HEK293 (cell line): ENCODE results near the gene NUDT5.
"Not testable (repeated sequence)": the region's sequence is repeated elsewhere in the genome, so short reads cannot be mapped to it uniquely, and the experiment has no call there.

Source experiments
- CTCF ChIA-PET: fragments of 350-600 bp; formaldehyde crosslinking; extraction: SDS; loops from one replicate; lab custom pipeline; 2021; ENCODE audit warnings: antibody characterized with exemption; lab: Yijun Ruan, JAX
- POLR2A ChIA-PET: fragments of 300-600 bp; formaldehyde crosslinking; extraction: SDS; loops from one replicate; lab custom pipeline; 2020; ENCODE audit warnings: antibody characterized with exemption, inconsistent platforms; lab: Yijun Ruan, JAX
- H3K27ac ChIP-seq: fragments of 200-500 bp; sonication (Bioruptor generic); 2 replicates; pipeline ENCODE4 v1.5.1; 2014; ENCODE audit warnings: low read depth, low read length, control low read depth, inconsistent platforms; ENCODE audit errors: extremely low read depth
- H3K36me3 ChIP-seq, 2 experiments: fragments of 200-500 bp in 1 of 2; sonication (Bioruptor generic) in 1 of 2; 1 replicate in 1 of 2; 2 replicates in 1 of 2; pipeline ENCODE4 v1.5.1; 2014 to 2017; ENCODE audit warnings: inconsistent platforms in 2 of 2, low read length in 2 of 2; ENCODE audit not compliant: control insufficient read depth in 2 of 2, insufficient read depth in 1 of 2
- H3K4me1 ChIP-seq: fragments of 200-500 bp; sonication (Bioruptor generic); 2 replicates; pipeline ENCODE4 v1.5.1; 2014; ENCODE audit warnings: mild to moderate bottlenecking, low read length, inconsistent platforms; ENCODE audit not compliant: control insufficient read depth, insufficient read depth
- H3K4me3 ChIP-seq: 2 replicates; pipeline ENCODE4 v1.5.1; 2011; ENCODE audit warnings: low read depth, mild to moderate bottlenecking, control low read depth, low read length, moderate library complexity
- H3K9me3 ChIP-seq: fragments of 200-500 bp; sonication (Bioruptor generic); 2 replicates; pipeline ENCODE4 v1.5.1; 2014; ENCODE audit warnings: low read depth, low read length, inconsistent platforms; ENCODE audit not compliant: control insufficient read depth, insufficient read depth
- HOXC10 ChIP-seq: sonication (generic); formaldehyde crosslinking; IDR thresholded peaks from 2 replicates; pipeline ENCODE4 v1.8.1; 2023; ENCODE audit warnings: mild to moderate bottlenecking, missing genetic modification reagents
- HOXD13 ChIP-seq: sonication (generic); formaldehyde crosslinking; IDR thresholded peaks from 2 replicates; pipeline ENCODE4 v1.8.0; 2022; ENCODE audit warnings: missing genetic modification reagents, borderline replicate concordance
- ZBTB48 ChIP-seq: fragments of 450-650 bp; formaldehyde crosslinking; IDR thresholded peaks from 2 replicates; pipeline ENCODE4 v1.5.1; 2016; ENCODE audit warnings: missing biosample characterization, missing genetic modification characterization
- ZEB2 ChIP-seq: fragments of 450-650 bp; formaldehyde crosslinking; IDR thresholded peaks from 2 replicates; pipeline ENCODE4 v1.5.1; 2016; ENCODE audit warnings: missing biosample characterization, missing genetic modification characterization
- ZNF112 ChIP-seq: fragments of 450-650 bp; formaldehyde crosslinking; IDR thresholded peaks from 2 replicates; pipeline ENCODE4 v1.5.0; 2017; ENCODE audit warnings: missing biosample characterization, missing genetic modification characterization
- ZNF16 ChIP-seq: fragments of 450-650 bp; formaldehyde crosslinking; IDR thresholded peaks from 2 replicates; pipeline ENCODE4 v1.5.1; 2016; ENCODE audit warnings: low read depth, missing biosample characterization, missing genetic modification characterization
- ZNF175 ChIP-seq: fragments of 450-650 bp; formaldehyde crosslinking; IDR thresholded peaks from 2 replicates; pipeline ENCODE4 v1.5.1; 2016; ENCODE audit warnings: missing biosample characterization, missing genetic modification characterization
- ZNF23 ChIP-seq: fragments of 450-650 bp; formaldehyde crosslinking; IDR thresholded peaks from 2 replicates; pipeline ENCODE4 v1.5.1; 2016; ENCODE audit warnings: missing biosample characterization, missing genetic modification characterization, borderline replicate concordance
- ZNF302 ChIP-seq: fragments of 450-650 bp; formaldehyde crosslinking; IDR thresholded peaks from 2 replicates; pipeline ENCODE4 v1.5.1; 2016; ENCODE audit warnings: missing biosample characterization, missing genetic modification characterization, low read depth
- ZNF585B ChIP-seq: fragments of 450-650 bp; formaldehyde crosslinking; IDR thresholded peaks from 2 replicates; pipeline ENCODE4 v1.5.1; 2016; ENCODE audit warnings: missing biosample characterization, missing genetic modification characterization
- ZNF610 ChIP-seq: fragments of 450-650 bp; formaldehyde crosslinking; IDR thresholded peaks from 2 replicates; pipeline ENCODE4 v1.5.1; 2016; ENCODE audit warnings: missing biosample characterization, missing genetic modification characterization, borderline replicate concordance
- ZNF830 ChIP-seq: fragments of 450-650 bp; IDR thresholded peaks from 2 replicates; pipeline ENCODE4 v1.5.0; 2018; ENCODE audit warnings: missing biosample characterization, missing genetic modification characterization, low read depth, mild to moderate bottlenecking, moderate library complexity
- TF ChIP-seq, protein P1 (sequence below): fragments of 450-650 bp; formaldehyde crosslinking; IDR thresholded peaks from 2 replicates; pipeline ENCODE4 v1.5.1; 2016; ENCODE audit warnings: missing biosample characterization, missing genetic modification characterization, low read depth
- TF ChIP-seq, protein P2 (sequence below): fragments of 450-650 bp; IDR thresholded peaks from 2 replicates; pipeline ENCODE4 v1.5.1; 2018; ENCODE audit warnings: missing biosample characterization, mild to moderate bottlenecking, missing genetic modification characterization
- TF ChIP-seq, protein P3 (sequence below): IDR thresholded peaks from 2 replicates; pipeline ENCODE4 v1.6.1; 2011; ENCODE audit warnings: mild to moderate bottlenecking, low read depth, low read length, borderline replicate concordance
- TF ChIP-seq, protein P4 (sequence below): fragments of 450-650 bp; formaldehyde crosslinking; IDR thresholded peaks from 2 replicates; pipeline ENCODE4 v1.5.1; 2017; ENCODE audit warnings: missing biosample characterization, mild to moderate bottlenecking, missing genetic modification characterization, moderate library complexity

NUDT5 gene

DNA sequence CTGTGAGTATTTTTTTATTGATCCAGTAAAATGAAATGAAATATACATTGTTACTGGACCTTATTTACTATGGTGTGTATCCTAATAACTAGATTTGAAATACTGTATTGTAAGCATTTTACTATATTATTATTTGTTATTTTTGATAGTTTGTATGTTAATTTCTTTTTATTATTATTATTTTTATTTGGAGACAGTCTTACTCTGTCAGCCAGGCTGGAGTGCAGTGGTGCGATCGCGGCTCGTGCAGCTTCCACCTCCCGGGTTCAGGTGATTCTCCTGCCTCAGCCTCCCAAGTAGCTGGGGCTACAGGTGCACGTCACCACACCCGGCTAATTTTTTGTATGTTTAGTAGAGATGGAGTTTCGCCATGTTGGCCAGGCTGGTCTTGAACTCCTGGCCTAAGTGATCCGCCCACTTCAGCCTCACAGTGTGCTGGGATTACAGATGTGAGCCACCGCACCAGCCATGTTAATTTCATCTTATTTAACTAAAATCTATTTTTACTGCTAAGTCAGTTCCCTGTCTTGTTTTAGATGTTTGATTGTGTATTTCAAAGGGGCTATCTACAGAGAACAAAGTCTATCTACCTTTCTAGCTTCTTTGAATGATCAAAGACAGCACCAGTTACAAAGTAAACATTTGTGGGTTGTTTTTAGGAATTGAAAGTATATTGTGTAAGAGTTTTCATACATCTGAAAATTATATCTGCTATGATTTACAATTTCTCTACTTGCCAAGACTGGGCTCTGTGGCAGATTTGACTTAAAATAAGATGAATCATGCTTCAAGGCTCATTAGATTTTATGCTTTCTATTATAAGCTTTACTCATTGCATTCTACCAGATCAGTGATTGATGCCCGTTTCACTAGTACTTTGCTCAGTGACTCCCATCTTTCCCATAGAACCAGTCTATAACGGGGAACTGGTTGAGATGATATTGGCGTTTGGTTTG lies 41.9 kb upstream of the NUDT5 start:
- peaks cover 65 to 71% of the 10 kb centered on the region in 2 experiments for H3K36me3 ChIP-seq
- H3K9me3 ChIP-seq, result no peaks in the 10 kb centered on the region

DNA sequence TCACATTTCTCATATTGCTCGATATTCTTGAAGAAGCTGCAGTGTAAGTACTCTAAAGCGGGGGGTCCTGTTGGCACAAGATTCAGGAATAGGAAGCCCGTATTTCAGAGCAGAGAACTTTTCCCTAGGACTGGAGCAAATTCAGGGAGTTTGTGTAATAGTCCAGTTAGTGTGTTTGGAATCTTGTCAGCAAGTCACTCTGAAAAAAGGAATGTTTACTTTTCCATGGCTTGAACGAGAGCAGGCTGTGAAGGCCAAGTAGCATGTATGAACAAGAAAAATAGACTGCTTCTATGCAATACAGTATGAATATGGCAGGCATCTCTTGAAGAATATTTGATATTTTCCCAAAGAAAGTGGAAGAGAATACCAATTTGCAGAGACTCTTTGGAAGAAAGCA lies 40.1 kb upstream of the NUDT5 start:
- Histone ChIP-seq H3K4me3 (no peak overlapping the region), H3K27ac (no peak overlapping the region), H3K9me3 (no peaks in the 10 kb centered on the region), H3K4me1 (no peaks in the 10 kb centered on the region), H3K36me3 (peaks cover 80 to 81% of the 10 kb centered on the region in 2 experiments)
- no peak for TF ChIP-seq HOXD13 (CRISPR knock-in tag)
- TF ChIP-seq, protein P1, sequence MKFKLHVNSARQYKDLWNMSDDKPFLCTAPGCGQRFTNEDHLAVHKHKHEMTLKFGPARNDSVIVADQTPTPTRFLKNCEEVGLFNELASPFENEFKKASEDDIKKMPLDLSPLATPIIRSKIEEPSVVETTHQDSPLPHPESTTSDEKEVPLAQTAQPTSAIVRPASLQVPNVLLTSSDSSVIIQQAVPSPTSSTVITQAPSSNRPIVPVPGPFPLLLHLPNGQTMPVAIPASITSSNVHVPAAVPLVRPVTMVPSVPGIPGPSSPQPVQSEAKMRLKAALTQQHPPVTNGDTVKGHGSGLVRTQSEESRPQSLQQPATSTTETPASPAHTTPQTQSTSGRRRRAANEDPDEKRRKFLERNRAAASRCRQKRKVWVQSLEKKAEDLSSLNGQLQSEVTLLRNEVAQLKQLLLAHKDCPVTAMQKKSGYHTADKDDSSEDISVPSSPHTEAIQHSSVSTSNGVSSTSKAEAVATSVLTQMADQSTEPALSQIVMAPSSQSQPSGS (tag by site-specific recombination), result no peak
- CTCF ChIA-PET, result no interaction called here
- POLR2A ChIA-PET, result no interaction called here

More for the DNA sequence above, 41.9 kb upstream of the NUDT5 start:
- no peak overlapping the region for H3K4me3 ChIP-seq
- POLR2A ChIA-PET, result interaction anchor here (0.6 kb wide), 1 partner anchor 283 kb away, joined by 3 read pairs; no protein-coding TSS in a partner anchor
- no peaks in the 10 kb centered on the region for H3K4me1 ChIP-seq
- CTCF ChIA-PET, result interaction anchor here (0.6 kb wide), 2 partner anchors 33 to 111 kb away, joined by 4 read pairs; no protein-coding TSS in a partner anchor
- no peak for TF ChIP-seq ZNF175 (tag by site-specific recombination)
- no peak overlapping the region for H3K27ac ChIP-seq

DNA sequence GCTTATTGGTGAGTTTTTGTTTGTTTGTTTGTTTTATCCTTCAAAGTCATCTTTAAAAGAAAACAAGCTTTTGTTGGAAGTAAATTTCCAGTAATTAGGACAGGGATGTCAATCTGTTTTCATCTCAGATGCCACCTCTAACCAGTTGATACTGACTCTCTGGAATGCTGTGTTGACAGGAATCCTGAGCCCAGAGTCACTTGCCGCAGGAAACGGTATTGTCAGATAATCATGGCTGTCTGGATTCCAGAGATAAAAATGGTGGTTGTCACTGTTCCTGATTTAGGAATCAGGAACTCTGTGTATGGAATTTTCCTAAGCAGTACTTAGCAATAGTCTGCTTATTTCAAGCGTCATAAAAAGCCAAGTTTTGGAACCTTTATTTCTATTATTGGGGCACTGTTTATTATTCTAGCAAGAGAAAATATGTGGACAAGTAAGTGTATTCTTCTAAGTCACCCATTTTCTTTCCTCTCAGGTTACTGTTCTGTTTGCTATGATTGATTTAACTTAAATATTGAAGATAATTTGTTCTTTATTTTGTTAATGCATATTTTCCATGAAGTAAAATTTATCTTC lies 39.5 kb upstream of the NUDT5 start:
- no peak overlapping the region for H3K4me3 ChIP-seq
- peaks cover 79 to 83% of the 10 kb centered on the region in 2 experiments for H3K36me3 ChIP-seq
- no peaks in the 10 kb centered on the region for H3K9me3 ChIP-seq
- CTCF ChIA-PET, result no interaction called here
- POLR2A ChIA-PET, result no interaction called here
- TF ChIP-seq ZNF23 (tag by site-specific recombination) (no peak), ZNF112 (tag by site-specific recombination) (no peak)
- TF ChIP-seq, protein P2, sequence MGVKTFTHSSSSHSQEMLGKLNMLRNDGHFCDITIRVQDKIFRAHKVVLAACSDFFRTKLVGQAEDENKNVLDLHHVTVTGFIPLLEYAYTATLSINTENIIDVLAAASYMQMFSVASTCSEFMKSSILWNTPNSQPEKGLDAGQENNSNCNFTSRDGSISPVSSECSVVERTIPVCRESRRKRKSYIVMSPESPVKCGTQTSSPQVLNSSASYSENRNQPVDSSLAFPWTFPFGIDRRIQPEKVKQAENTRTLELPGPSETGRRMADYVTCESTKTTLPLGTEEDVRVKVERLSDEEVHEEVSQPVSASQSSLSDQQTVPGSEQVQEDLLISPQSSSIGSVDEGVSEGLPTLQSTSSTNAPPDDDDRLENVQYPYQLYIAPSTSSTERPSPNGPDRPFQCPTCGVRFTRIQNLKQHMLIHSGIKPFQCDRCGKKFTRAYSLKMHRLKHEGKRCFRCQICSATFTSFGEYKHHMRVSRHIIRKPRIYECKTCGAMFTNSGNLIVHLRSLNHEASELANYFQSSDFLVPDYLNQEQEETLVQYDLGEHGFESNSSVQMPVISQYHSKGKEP (tag by site-specific recombination), result no peak
- TF ChIP-seq, all 188 proteins: peak for 0
- Histone ChIP-seq H3K27ac (no peak overlapping the region), H3K4me1 (no peaks in the 10 kb centered on the region)

DNA sequence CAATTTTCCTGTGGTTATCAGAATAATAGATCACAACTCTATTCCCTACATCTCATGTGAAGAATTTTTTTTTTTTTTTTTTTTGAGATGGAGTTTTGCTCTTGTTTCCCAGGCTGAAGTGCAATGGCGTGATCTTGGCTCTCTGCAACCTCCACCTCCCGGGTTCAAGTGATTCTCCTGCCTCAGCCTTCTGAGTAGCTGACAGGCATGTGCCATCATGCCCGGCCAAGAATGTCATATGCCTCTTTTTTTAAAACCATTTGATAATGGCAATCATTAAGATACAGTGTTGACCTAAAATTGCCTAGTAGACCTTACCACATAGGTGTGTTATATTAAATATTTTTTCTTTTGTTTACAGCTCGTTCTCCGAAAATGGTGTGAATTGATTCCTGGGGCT lies 39.0 kb upstream of the NUDT5 start:
- POLR2A ChIA-PET, CTCF ChIA-PET, H3K4me3 ChIP-seq, H3K4me1 ChIP-seq, H3K9me3 ChIP-seq, H3K27ac ChIP-seq: not testable (repeated sequence)
- peaks cover 83 to 85% of the 10 kb centered on the region in 2 experiments for H3K36me3 ChIP-seq

DNA sequence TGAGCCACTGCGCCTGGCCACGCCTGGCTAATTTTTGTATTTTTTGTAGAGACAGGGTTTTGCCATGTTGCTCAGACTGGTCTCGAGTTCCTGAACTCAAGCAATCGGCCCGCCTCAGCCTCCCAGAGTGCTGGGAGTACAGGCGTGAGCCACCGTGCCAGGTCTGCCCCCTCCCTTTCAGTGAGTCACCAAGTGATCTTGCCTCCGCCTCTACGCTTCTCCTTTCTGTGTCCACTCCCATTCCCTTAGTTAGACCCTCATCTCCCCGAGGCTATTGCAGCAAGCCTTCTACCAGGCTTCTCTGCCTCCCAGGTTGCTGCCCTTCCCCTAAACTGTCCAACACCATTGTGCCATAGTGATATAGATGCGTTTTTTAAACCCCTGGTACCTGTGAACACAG lies 33.2 kb upstream of the NUDT5 start:
- no peaks in the 10 kb centered on the region for H3K4me1 ChIP-seq
- CTCF ChIA-PET, result no interaction called here
- POLR2A ChIA-PET, result no interaction called here
- H3K9me3 ChIP-seq, result no peaks in the 10 kb centered on the region
- H3K27ac ChIP-seq, result no peak overlapping the region
- no peak overlapping the region for H3K4me3 ChIP-seq
- H3K36me3 ChIP-seq, result peaks cover 48 to 64% of the 10 kb centered on the region in 2 experiments
- TF ChIP-seq ZNF610 (no peak), ZEB2 (tag by site-specific recombination) (no peak), ZNF830 (tag by site-specific recombination) (no peak), ZNF585B (tag by site-specific recombination) (no peak), ZNF302 (tag by site-specific recombination) (no peak), ZBTB48 (no peak), HOXC10 (CRISPR knock-in tag) (no peak), ZNF16 (tag by site-specific recombination) (no peak)
- TF ChIP-seq, protein P3, sequence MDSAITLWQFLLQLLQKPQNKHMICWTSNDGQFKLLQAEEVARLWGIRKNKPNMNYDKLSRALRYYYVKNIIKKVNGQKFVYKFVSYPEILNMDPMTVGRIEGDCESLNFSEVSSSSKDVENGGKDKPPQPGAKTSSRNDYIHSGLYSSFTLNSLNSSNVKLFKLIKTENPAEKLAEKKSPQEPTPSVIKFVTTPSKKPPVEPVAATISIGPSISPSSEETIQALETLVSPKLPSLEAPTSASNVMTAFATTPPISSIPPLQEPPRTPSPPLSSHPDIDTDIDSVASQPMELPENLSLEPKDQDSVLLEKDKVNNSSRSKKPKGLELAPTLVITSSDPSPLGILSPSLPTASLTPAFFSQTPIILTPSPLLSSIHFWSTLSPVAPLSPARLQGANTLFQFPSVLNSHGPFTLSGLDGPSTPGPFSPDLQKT, result no peak
- TF ChIP-seq, protein P4, sequence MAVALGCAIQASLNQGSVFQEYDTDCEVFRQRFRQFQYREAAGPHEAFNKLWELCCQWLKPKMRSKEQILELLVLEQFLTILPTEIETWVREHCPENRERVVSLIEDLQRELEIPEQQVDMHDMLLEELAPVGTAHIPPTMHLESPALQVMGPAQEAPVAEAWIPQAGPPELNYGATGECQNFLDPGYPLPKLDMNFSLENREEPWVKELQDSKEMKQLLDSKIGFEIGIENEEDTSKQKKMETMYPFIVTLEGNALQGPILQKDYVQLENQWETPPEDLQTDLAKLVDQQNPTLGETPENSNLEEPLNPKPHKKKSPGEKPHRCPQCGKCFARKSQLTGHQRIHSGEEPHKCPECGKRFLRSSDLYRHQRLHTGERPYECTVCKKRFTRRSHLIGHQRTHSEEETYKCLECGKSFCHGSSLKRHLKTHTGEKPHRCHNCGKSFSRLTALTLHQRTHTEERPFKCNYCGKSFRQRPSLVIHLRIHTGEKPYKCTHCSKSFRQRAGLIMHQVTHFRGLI (tag by site-specific recombination), result no peak
